Kidney epithelial cell (primary cell): ENCODE results near the gene ACAN. TPM values are rescaled to one million over a fixed set of nuclear protein-coding genes. Genes with fewer than 3 reads are reported as not detected.

Source experiments
- DNase-seq: peaks from one replicate; pipeline ENCODE4 v3.0.0-alpha.2; 2010; ENCODE audit warnings: low read depth
- H3K27me3 ChIP-seq: 2 replicates; pipeline ENCODE4 v1.6.0; 2011; ENCODE audit warnings: low read length; ENCODE audit not compliant: control insufficient read depth, insufficient read depth
- H3K36me3 ChIP-seq: 2 replicates; pipeline ENCODE4 v1.5.1; 2011; ENCODE audit warnings: low read length; ENCODE audit not compliant: control insufficient read depth, insufficient read depth
- H3K4me3 ChIP-seq: 2 replicates; pipeline ENCODE4 v1.5.1; 2011; ENCODE audit warnings: low read depth, mild to moderate bottlenecking, control low read depth, low read length
- total RNA-seq: library from RNA; depleted of rRNA; stranded (reverse); fragments of >200 nt; gene quantifications from 2 replicates; pipeline ENCODE4 v1.2.3, GENCODE V29; 2015
- TF ChIP-seq, protein P1 (sequence below): IDR thresholded peaks from 2 replicates; pipeline ENCODE4 v1.5.1; 2011; ENCODE audit warnings: mild to moderate bottlenecking, moderate library complexity, low read length, control low read depth, inconsistent platforms; ENCODE audit not compliant: insufficient read depth, poor library complexity, severe bottlenecking

Gene ACAN
- total RNA-seq, 1 donor from 2014 or later: 0.08 TPM

GRCh38 chr15:88838667-88839066 lies 35.4 kb downstream of the ACAN start:
- TF ChIP-seq, protein P1, sequence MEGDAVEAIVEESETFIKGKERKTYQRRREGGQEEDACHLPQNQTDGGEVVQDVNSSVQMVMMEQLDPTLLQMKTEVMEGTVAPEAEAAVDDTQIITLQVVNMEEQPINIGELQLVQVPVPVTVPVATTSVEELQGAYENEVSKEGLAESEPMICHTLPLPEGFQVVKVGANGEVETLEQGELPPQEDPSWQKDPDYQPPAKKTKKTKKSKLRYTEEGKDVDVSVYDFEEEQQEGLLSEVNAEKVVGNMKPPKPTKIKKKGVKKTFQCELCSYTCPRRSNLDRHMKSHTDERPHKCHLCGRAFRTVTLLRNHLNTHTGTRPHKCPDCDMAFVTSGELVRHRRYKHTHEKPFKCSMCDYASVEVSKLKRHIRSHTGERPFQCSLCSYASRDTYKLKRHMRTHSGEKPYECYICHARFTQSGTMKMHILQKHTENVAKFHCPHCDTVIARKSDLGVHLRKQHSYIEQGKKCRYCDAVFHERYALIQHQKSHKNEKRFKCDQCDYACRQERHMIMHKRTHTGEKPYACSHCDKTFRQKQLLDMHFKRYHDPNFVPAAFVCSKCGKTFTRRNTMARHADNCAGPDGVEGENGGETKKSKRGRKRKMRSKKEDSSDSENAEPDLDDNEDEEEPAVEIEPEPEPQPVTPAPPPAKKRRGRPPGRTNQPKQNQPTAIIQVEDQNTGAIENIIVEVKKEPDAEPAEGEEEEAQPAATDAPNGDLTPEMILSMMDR: no peak
- no peak for DNase-seq
- H3K4me3 ChIP-seq: no peak overlapping the region
- no peaks in the 10 kb centered on the region for H3K27me3 ChIP-seq
- H3K36me3 ChIP-seq: no peaks in the 10 kb centered on the region

DNA sequence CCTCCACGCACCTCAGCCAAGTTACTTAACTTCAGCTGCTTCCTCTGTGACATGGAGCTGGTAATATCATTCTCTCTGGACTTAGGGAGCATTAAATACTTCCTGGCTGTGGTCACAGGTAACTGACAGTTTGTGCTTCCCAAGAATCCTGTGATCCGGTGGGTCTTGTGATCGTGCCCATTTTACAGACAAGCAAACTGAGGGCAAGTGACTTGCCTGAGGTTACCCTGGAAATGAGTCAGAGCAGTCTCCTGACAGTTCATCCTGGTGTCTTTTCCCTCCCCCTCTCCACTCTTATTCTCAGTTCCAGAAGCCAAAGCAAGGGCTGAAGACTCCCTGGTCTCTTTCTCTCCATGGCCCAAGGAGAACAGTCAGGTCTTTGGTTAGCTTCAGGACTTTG lies 35.9 kb downstream of the ACAN start:
- TF ChIP-seq, protein P1: no peak
- Histone ChIP-seq H3K27me3 (no peaks in the 10 kb centered on the region), H3K36me3 (no peaks in the 10 kb centered on the region), H3K4me3 (no peak overlapping the region)
- no peak for DNase-seq

DNA sequence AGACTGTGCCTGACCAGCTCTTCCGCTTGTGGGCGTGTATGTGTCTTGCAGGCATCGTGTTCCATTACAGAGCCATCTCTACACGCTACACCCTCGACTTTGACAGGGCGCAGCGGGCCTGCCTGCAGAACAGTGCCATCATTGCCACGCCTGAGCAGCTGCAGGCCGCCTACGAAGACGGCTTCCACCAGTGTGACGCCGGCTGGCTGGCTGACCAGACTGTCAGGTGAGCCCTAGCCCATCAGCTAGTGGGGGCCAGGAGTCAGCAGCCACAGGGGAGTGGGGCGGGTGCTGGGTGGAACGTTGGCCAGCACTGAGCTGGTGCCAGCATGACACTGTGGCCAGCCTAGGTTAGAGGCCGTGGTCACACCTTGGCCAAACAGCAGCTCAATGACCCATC lies 36.7 kb downstream of the ACAN start:
- DNase-seq: no peak
- H3K4me3 ChIP-seq: no peak overlapping the region
- H3K36me3 ChIP-seq: no peaks in the 10 kb centered on the region
- H3K27me3 ChIP-seq: no peaks in the 10 kb centered on the region
- TF ChIP-seq, protein P1: no peak

GRCh38 chr15:88841236-88841635 lies 38.0 kb downstream of the ACAN start:
- TF ChIP-seq, protein P1: no peak

DNA sequence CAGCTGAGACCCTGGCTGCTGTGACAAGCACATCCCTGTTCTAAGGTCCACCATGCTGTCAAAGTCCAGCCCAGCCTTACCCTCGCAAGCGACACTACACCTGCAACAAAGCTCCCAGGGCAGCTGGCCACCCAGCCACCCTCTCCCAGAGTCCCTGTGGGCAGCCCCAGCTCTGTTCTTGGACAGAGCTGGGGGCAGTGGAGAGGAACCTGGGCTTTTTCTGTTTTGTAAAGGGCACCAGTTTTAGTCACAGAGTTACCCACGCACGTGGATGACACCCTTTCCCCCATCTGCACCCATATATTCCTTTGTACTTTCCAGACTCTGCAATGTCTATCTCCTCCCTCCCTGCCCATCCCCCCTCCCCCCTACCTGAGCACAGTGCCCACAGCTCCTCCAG lies 38.9 kb downstream of the ACAN start:
- no peaks in the 10 kb centered on the region for H3K36me3 ChIP-seq
- no peak overlapping the region for H3K4me3 ChIP-seq
- DNase-seq: no peak
- no peaks in the 10 kb centered on the region for H3K27me3 ChIP-seq
- TF ChIP-seq, protein P1: no peak

More at GRCh38 chr15:88841236-88841635, 38.0 kb downstream of the ACAN start:
- Histone ChIP-seq H3K4me3 (no peak overlapping the region), H3K27me3 (no peaks in the 10 kb centered on the region), H3K36me3 (no peaks in the 10 kb centered on the region)
- no peak for DNase-seq

GRCh38 chr15:88843334-88843733 lies 40.1 kb downstream of the ACAN start:
- no peak overlapping the region for H3K4me3 ChIP-seq
- no peaks in the 10 kb centered on the region for H3K36me3 ChIP-seq
- TF ChIP-seq, protein P1: no peak
- DNase-seq: no peak
- no peaks in the 10 kb centered on the region for H3K27me3 ChIP-seq
